MG63 (cell line): ENCODE results near the gene TGFBRAP1. TPM values are rescaled to one million over a fixed set of nuclear protein-coding genes. Genes with fewer than 3 reads are reported as not detected.

ENCODE experiments used
- DNase-seq: peaks from one replicate; pipeline ENCODE4 v3.0.0-alpha.2; 2020
- H3K27me3 ChIP-seq: fragments of 250-450 bp; sonication (Bioruptor Pico); 2 replicates; pipeline ENCODE4 v1.5.1; 2020; ENCODE audit warnings: mild to moderate bottlenecking, moderate library complexity
- H3K36me3 ChIP-seq: fragments of 250-450 bp; sonication (Bioruptor Pico); 2 replicates; pipeline ENCODE4 v1.5.1; 2020; ENCODE audit warnings: mild to moderate bottlenecking, moderate library complexity
- H3K4me3 ChIP-seq: fragments of 250-450 bp; sonication (Bioruptor Pico); 2 replicates; pipeline ENCODE4 v1.5.1; 2020; ENCODE audit warnings: mild to moderate bottlenecking, moderate library complexity
- H3K9me3 ChIP-seq: fragments of 250-450 bp; sonication (Bioruptor Pico); 2 replicates; pipeline ENCODE4 v1.5.1; 2020; ENCODE audit warnings: mild to moderate bottlenecking, moderate library complexity
- total RNA-seq: library from RNA; depleted of rRNA; stranded (reverse); fragments of >200 nt; shearing (Covaris generic); gene quantifications from 2 replicates; pipeline ENCODE4 v1.2.3, GENCODE V29; 2014; ENCODE audit warnings: low replicate concordance; rRNA removed

Gene TGFBRAP1
- total RNA-seq, 1 experiment from 2014 or later: 15.7 TPM

- no peak for DNase-seq
- no peaks in the 10 kb centered on the region for H3K9me3 ChIP-seq
- no peaks in the 10 kb centered on the region for H3K36me3 ChIP-seq
- H3K4me3 ChIP-seq: no peak overlapping the region
- no peaks in the 10 kb centered on the region for H3K27me3 ChIP-seq
Measured at GRCh38 chr2:105242286-105242993, 87.1 kb downstream of the TGFBRAP1 start.

- Histone ChIP-seq H3K4me3 (no peak within 1 kb of the TSS), H3K27me3 (no peaks in the 10 kb centered on the region), H3K36me3 (no peaks in the 10 kb centered on the region), H3K9me3 (no peaks in the 10 kb centered on the region)
- DNase-seq: no peak
Measured at GRCh38 chr2:105241443-105241842, 88.1 kb downstream of the TGFBRAP1 start, which contains the start of gene GPR45. TSS of gene GPR45 (plus strand) at chr2:105241743. CDS start at chr2:105241859, 116 bp downstream.

DNA sequence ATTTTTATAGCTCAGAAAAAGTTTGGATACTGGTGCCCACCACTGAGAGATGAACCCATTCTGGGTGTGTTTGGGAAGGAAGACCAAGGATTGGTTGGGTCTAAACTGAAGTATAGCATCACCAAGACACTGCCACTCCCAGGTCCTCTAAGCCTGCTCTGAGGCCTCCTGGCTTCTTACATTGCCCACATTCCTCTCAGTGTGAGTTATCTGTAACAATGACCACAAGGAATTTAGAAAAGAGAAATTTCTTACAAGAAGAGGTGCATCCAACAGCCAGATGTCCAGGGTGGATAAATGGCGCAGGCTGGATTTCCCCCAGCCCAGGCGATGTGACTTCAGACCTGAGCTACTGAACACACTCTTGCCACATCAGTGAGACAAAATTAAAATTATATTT is 89.6 kb downstream of the TGFBRAP1 start:
- peak; percentile 60 for DNase-seq
- H3K4me3 ChIP-seq: no peak overlapping the region
- no peaks in the 10 kb centered on the region for H3K27me3 ChIP-seq
- no peaks in the 10 kb centered on the region for H3K36me3 ChIP-seq
- no peaks in the 10 kb centered on the region for H3K9me3 ChIP-seq

DNA sequence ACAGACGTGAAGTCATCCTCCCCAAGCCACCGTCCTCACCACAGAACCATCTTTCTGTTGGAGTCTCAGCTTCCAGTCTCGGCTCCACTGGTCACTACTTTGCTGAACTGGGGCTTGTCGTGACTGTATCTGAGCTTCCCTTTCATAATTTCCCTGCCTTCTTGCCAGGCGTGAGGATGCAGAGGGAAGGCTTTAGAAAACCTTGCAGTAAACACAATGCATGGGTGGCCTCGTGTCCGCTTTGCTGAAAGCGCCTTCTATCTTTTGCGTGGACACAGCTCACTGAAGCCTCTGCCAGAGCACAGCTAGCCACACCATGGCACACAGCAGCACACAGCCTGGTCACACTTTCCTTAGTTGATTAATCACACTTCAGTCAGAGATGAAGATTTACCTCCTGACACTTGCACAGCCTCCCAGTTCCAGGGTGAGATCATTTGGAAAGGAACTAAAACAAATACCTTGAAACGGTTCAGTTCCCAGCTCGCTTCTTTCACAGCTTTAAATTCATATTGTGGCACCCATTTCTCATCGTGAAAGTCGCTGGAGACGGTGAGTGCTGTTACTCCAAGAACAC is 90.8 kb downstream of the TGFBRAP1 start:
- Histone ChIP-seq H3K9me3 (no peaks in the 10 kb centered on the region), H3K27me3 (no peaks in the 10 kb centered on the region), H3K4me3 (no peak overlapping the region), H3K36me3 (no peaks in the 10 kb centered on the region)
- DNase-seq: no peak

- no peak for DNase-seq
- no peak overlapping the region for H3K4me3 ChIP-seq
Measured at GRCh38 chr2:105237045-105237765, 92.3 kb downstream of the TGFBRAP1 start.

GRCh38 chr2:105236060-105236424 is 93.5 kb downstream of the TGFBRAP1 start:
- H3K9me3 ChIP-seq: no peaks in the 10 kb centered on the region
- H3K36me3 ChIP-seq: no peaks in the 10 kb centered on the region
- no peak for DNase-seq
- no peaks in the 10 kb centered on the region for H3K27me3 ChIP-seq
- no peak overlapping the region for H3K4me3 ChIP-seq

More at GRCh38 chr2:105237045-105237765, 92.3 kb downstream of the TGFBRAP1 start:
- Histone ChIP-seq H3K27me3 (no peaks in the 10 kb centered on the region), H3K9me3 (no peaks in the 10 kb centered on the region), H3K36me3 (no peaks in the 10 kb centered on the region)

DNA sequence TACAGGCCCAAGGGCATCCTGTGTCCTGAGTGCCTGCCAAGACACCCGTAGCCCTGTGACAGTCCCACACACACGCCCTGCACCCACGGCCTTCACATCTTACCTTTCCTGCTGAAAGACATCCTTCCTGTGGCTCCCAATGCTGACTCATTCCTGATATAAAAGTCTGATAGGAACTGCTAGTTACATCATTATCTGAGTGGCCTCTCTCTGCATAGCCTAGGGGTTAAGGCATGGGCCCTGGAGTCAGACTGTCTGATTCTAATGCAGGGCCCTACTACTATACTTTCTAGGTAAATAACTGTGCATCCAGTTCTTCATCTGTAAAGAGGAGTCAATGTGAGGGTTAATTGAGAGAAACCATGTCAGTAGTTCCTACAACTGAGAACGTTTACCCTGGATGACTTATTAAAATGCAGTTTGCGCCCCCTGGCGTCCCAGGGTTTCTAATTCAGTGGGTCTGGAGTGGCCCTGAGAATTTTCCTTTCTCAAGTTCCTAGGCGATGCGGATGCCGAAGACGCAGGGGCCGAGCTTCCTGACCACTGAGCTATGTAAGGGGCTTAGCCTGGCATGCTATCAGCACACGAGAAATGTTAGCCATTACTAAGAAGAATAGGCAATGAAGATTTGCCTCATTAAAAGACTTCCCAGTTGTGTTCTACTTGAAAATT is 94.0 kb downstream of the TGFBRAP1 start:
- Histone ChIP-seq H3K9me3 (no peaks in the 10 kb centered on the region), H3K36me3 (no peaks in the 10 kb centered on the region), H3K27me3 (no peaks in the 10 kb centered on the region), H3K4me3 (no peak overlapping the region)
- peak; percentile 51 for DNase-seq

DNA sequence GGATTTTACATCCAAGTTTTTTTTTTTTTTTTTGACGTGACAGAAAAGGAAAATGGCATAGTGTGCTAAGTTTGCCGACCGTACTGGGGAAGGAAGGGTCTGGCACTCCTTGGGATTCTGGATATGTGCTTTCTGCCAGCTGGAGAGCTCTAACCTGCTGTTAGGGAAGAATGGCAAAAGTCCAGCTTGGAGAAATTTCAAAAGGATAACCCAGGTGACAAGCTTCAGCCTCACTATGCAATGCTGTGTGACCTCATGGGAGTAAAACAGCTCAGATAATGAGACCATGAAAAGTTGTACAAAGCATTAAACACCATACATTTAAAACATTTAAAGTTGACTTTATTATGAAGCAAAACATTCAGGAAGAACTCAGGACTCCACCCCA is 98.3 kb downstream of the TGFBRAP1 start:
- Histone ChIP-seq H3K4me3 (no peak overlapping the region), H3K27me3 (no peaks in the 10 kb centered on the region), H3K9me3 (no peaks in the 10 kb centered on the region), H3K36me3 (no peaks in the 10 kb centered on the region)
- DNase-seq: no peak

DNA sequence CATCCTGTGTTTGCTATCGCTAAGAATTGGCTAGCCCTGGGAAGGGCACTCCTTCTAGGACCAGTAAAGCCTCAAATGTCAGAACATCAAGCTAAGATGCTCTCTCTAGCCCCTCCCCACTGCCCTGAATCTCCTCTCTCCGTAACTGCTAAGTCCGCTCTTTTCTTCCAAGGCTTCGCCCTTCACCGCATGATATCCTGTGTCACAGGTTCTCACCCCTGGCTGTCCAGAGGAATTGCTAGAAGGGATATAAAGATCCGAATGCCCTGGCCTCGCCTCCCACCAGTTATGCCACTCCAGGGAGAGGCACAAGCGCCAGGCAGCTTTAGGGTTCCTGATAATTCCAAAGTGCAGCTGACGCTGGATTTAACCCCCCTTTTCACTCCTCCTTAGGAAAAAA is 105.1 kb downstream of the TGFBRAP1 start:
- no peak overlapping the region for H3K4me3 ChIP-seq
- no peaks in the 10 kb centered on the region for H3K36me3 ChIP-seq
- H3K27me3 ChIP-seq: no peaks in the 10 kb centered on the region
- H3K9me3 ChIP-seq: no peaks in the 10 kb centered on the region
- no peak for DNase-seq

GRCh38 chr2:105220604-105221003 is 108.9 kb downstream of the TGFBRAP1 start:
- no peaks in the 10 kb centered on the region for H3K9me3 ChIP-seq
- H3K4me3 ChIP-seq: no peak overlapping the region
- no peaks in the 10 kb centered on the region for H3K36me3 ChIP-seq
- no peak for DNase-seq
- H3K27me3 ChIP-seq: no peaks in the 10 kb centered on the region

- no peak overlapping the region for H3K4me3 ChIP-seq
- H3K27me3 ChIP-seq: no peaks in the 10 kb centered on the region
- H3K9me3 ChIP-seq: no peaks in the 10 kb centered on the region
- H3K36me3 ChIP-seq: no peaks in the 10 kb centered on the region
- no peak for DNase-seq
Measured at GRCh38 chr2:105215586-105216192, 113.8 kb downstream of the TGFBRAP1 start.

Other genes with a start within 250 kb of the TGFBRAP1 start
- not detected in 2 replicates for gene GPR45, start 88.0 kb downstream of the TGFBRAP1 start, total RNA-seq
- gene C2orf49, start 7.8 kb upstream of the TGFBRAP1 start, total RNA-seq: 12.2 and 16.7 TPM in 2 replicates
- gene FHL2, start 69.3 kb upstream of the TGFBRAP1 start, total RNA-seq: 166 and 245 TPM in 2 replicates